Suprapubic skin (tissue), 3 donors: ENCODE measurements around the gene PAX7.

Experiments
- EP300 ChIP-seq: sonication (generic); formaldehyde crosslinking; IDR thresholded peaks from one replicate; pipeline ENCODE4 v1.6.1; 2017; ENCODE audit warnings: antibody characterized with exemption
- POLR2A ChIP-seq, 2 donors: fragments of 450-650 bp; IDR thresholded peaks; one replicate each; pipeline ENCODE4 v1.6.1; 2017; ENCODE audit warnings: antibody characterized with exemption in 2 of 2, mild to moderate bottlenecking in 2 of 2, moderate library complexity in 2 of 2
- TF ChIP-seq, protein P1 (sequence below), 2 donors: fragments of 200-600 bp in 1 of 2; fragments of 450-650 bp in 1 of 2; sonication (generic) in 1 of 2; IDR thresholded peaks; one replicate each; pipeline ENCODE4 v1.5.1; 2016 to 2019; ENCODE audit warnings: antibody characterized with exemption in 2 of 2, mild to moderate bottlenecking in 1 of 2, moderate library complexity in 1 of 2

DNA sequence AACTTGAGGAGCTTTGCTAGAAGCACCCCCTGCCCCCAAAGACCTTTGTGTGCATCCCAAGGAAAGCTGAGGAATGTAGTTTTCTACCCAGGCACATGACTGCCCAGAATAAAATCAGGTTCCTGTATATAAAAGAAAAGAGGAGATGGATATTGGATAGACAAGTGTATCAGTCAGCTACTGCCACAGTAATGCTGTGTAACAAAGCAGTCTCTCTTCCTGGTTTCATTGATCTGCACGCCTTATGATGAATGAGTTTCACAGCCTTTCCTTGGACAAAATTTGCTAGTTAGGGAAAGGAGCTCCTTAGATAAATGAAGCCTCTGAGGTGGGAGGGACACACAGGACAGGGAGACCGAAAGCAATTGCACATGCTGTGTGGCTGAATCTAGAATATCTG is 120.0 kb downstream of the PAX7 start:
- TF ChIP-seq, protein P1, sequence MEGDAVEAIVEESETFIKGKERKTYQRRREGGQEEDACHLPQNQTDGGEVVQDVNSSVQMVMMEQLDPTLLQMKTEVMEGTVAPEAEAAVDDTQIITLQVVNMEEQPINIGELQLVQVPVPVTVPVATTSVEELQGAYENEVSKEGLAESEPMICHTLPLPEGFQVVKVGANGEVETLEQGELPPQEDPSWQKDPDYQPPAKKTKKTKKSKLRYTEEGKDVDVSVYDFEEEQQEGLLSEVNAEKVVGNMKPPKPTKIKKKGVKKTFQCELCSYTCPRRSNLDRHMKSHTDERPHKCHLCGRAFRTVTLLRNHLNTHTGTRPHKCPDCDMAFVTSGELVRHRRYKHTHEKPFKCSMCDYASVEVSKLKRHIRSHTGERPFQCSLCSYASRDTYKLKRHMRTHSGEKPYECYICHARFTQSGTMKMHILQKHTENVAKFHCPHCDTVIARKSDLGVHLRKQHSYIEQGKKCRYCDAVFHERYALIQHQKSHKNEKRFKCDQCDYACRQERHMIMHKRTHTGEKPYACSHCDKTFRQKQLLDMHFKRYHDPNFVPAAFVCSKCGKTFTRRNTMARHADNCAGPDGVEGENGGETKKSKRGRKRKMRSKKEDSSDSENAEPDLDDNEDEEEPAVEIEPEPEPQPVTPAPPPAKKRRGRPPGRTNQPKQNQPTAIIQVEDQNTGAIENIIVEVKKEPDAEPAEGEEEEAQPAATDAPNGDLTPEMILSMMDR (IDR thresholded peaks at IDR 0.05), result no peak
- TF ChIP-seq POLR2A (IDR thresholded peaks at IDR 0.05) (no peak), EP300 (no peak)
